HG03565 (cell line): ENCODE results near the gene NAGPA.

ENCODE experiments used
- ATAC-seq: cut with Tn5 transposase; IDR thresholded peaks from one replicate; pipeline ENCODE4 v1.9.1; 2021; ENCODE audit warnings: mild to moderate bottlenecking, moderate library complexity; ENCODE audit not compliant: unreplicated experiment

Gene NAGPA

GRCh38 chr16:5030251-5030870, 3.4 kb downstream of the NAGPA start:
- ATAC-seq = no peak

GRCh38 chr16:5028950-5029475, 4.7 kb downstream of the NAGPA start:
- no peak for ATAC-seq

- no peak for ATAC-seq
These were observed 6.0 kb downstream of the NAGPA start for GRCh38 chr16:5027575-5028235.

- no peak for ATAC-seq
These were observed 6.6 kb downstream of the NAGPA start for GRCh38 chr16:5027086-5027485.

GRCh38 chr16:5026664-5027063, 7.1 kb downstream of the NAGPA start:
- no peak for ATAC-seq

- no peak for ATAC-seq
These were observed 8.5 kb downstream of the NAGPA start for GRCh38 chr16:5025171-5025632.

- ATAC-seq = no peak
These were observed 9.1 kb downstream of the NAGPA start for GRCh38 chr16:5024632-5025031.

GRCh38 chr16:5022521-5022920, 11.2 kb downstream of the NAGPA start:
- no peak for ATAC-seq

- no peak for ATAC-seq
These were observed 13.2 kb downstream of the NAGPA start for GRCh38 chr16:5020551-5020950.

GRCh38 chr16:5019775-5020174, 14.0 kb downstream of the NAGPA start:
- ATAC-seq = no peak

- no peak for ATAC-seq
These were observed 14.9 kb downstream of the NAGPA start for GRCh38 chr16:5018793-5019192.

GRCh38 chr16:5017678-5017969, 16.1 kb downstream of the NAGPA start:
- ATAC-seq = no peak

- no peak for ATAC-seq
These were observed 16.6 kb downstream of the NAGPA start for GRCh38 chr16:5016967-5017677.

GRCh38 chr16:5015887-5016286, 17.8 kb downstream of the NAGPA start:
- no peak for ATAC-seq

GRCh38 chr16:5015351-5015750, 18.4 kb downstream of the NAGPA start:
- ATAC-seq = no peak

GRCh38 chr16:5012887-5013286, 20.8 kb downstream of the NAGPA start:
- ATAC-seq = no peak

GRCh38 chr16:5011637-5012036, 22.1 kb downstream of the NAGPA start:
- ATAC-seq = no peak

- ATAC-seq = no peak
These were observed 23.0 kb downstream of the NAGPA start for GRCh38 chr16:5010576-5011329.

- ATAC-seq = no peak
These were observed 25.4 kb downstream of the NAGPA start for GRCh38 chr16:5008311-5008731.

- ATAC-seq = no peak
These were observed 26.5 kb downstream of the NAGPA start for GRCh38 chr16:5007256-5007655.
